GM12873 (cell line): ENCODE measurements around the gene SLC2A4RG.

Source experiments
- TF ChIP-seq, protein P1 (sequence below): IDR thresholded peaks from 2 replicates; pipeline ENCODE4 v1.5.1; 2012; ENCODE audit warnings: low read depth, mild to moderate bottlenecking, moderate library complexity, low read length, control low read depth; ENCODE audit not compliant: insufficient read depth; ENCODE audit errors: missing control alignments

Gene SLC2A4RG

DNA sequence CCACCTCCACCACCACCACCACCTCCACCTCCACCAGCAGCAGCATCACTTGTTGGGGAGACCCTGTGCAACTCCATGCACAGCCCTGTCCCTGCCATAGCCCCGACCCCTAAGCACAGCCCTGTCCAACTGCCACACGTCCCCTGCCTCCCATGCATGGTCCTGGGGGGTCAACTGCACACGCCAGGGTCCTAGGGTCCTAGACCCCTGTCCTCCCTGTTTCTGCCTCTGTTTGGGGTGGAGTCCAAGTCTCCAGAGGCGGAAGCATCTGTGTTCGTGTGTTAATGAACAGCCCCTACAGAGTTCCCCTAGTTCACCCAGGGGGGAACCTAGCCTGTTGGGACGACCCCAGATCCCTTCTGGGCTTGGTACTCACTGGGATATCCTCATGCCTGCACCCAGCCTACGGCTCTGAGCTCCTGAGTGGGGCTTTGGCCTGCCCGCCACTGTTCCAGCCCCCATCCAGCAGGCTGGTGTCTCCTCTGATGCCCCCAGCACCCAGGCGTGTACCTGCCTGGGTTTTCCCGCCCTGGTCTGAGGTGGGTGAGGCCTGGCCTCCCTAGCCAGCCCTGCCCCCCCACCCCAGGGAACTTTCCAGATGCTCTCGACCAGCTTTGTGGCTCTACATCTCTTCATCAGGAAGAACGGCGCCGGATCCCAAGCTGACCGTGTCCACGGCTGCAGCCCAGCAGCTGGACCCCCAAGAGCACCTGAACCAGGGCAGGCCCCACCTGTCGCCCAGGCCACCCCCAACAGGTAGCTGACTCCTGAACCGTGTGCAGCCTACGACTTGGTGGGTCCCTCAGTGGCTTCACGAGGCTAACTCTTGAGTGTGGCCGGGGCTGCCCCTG, 45.6 kb upstream of the SLC2A4RG start:
- TF ChIP-seq, protein P1, sequence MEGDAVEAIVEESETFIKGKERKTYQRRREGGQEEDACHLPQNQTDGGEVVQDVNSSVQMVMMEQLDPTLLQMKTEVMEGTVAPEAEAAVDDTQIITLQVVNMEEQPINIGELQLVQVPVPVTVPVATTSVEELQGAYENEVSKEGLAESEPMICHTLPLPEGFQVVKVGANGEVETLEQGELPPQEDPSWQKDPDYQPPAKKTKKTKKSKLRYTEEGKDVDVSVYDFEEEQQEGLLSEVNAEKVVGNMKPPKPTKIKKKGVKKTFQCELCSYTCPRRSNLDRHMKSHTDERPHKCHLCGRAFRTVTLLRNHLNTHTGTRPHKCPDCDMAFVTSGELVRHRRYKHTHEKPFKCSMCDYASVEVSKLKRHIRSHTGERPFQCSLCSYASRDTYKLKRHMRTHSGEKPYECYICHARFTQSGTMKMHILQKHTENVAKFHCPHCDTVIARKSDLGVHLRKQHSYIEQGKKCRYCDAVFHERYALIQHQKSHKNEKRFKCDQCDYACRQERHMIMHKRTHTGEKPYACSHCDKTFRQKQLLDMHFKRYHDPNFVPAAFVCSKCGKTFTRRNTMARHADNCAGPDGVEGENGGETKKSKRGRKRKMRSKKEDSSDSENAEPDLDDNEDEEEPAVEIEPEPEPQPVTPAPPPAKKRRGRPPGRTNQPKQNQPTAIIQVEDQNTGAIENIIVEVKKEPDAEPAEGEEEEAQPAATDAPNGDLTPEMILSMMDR, result no peak

DNA sequence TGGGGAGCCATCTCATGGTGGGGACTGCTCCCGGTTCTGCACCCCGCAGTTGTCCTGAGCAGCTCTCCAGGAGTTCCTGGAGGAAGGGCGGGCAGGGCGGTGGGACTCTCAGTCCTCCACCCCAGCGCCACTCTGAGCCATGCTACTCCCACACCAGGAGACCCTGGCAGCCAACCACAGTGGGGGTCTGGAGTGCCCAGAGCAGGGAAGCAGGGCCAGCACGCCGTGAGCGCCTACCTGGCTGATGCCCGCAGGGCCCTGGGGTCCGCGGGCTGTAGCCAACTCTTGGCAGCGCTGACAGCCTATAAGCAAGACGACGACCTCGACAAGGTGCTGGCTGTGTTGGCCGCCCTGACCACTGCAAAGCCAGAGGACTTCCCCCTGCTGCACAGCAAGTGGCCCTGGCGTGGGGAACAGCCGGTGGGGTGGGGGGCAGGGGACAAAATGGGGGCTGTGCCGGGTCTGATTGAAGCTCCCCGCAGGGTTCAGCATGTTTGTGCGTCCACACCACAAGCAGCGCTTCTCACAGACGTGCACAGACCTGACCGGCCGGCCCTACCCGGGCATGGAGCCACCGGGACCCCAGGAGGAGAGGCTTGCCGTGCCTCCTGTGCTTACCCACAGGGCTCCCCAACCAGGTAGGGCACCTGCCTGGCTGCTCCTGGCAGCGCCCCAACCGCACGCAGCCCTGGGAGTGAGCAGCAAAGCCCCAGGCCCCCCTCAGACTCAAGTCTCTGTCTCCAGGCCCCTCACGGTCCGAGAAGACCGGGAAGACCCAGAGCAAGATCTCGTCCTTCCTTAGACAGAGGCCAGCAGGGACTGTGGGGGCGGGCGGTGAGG, 44.8 kb upstream of the SLC2A4RG start:
- TF ChIP-seq, protein P1, result no peak

DNA sequence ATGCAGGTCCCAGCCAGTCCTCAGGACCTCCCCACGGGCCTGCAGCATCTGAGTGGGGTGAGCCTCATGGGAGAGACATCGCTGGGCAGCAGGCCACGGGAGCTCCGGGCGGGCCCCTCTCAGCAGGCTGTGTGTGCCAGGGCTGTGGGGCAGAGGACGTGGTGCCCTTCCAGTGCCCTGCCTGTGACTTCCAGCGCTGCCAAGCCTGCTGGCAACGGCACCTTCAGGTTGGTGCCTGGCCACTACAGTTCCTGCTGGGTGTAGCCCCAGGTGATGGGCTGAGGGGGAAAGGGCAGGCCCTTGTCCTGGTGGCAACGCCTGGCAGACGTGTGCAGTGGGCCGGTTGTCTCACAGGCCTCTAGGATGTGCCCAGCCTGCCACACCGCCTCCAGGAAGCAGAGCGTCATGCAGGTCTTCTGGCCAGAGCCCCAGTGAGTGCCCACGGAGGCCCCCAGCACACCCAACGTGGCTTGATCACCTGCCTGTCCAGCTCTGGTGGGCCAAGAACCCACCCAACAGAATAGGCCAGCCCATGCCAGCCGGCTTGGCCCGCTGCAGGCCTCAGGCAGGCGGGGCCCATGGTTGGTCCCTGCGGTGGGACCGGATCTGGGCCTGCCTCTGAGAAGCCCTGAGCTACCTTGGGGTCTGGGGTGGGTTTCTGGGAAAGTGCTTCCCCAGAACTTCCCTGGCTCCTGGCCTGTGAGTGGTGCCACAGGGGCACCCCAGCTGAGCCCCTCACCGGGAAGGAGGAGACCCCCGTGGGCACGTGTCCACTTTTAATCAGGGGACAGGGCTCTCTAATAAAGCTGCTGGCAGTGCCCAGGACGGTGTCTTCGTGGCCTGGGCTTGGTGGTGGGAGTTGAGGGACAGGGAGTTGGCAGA, 43.9 kb upstream of the SLC2A4RG start:
- TF ChIP-seq, protein P1, result no peak

DNA sequence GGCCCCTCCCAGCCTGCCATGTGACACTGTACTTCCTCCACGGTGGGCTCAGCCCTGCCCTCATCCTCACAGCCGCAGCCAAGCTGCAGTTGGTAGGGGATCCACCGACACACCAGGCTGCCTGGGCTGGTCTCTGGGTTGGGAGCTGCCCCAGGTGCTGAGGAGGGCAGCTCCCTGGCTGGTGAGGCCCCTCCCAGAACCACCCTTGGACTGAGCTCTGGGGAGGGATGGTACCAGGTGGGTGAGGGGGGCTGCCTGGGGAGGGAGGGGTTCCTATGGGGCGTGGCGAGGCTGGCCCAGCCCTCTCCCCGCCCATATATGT, 43.3 kb upstream of the SLC2A4RG start:
- TF ChIP-seq, protein P1, result no peak

DNA sequence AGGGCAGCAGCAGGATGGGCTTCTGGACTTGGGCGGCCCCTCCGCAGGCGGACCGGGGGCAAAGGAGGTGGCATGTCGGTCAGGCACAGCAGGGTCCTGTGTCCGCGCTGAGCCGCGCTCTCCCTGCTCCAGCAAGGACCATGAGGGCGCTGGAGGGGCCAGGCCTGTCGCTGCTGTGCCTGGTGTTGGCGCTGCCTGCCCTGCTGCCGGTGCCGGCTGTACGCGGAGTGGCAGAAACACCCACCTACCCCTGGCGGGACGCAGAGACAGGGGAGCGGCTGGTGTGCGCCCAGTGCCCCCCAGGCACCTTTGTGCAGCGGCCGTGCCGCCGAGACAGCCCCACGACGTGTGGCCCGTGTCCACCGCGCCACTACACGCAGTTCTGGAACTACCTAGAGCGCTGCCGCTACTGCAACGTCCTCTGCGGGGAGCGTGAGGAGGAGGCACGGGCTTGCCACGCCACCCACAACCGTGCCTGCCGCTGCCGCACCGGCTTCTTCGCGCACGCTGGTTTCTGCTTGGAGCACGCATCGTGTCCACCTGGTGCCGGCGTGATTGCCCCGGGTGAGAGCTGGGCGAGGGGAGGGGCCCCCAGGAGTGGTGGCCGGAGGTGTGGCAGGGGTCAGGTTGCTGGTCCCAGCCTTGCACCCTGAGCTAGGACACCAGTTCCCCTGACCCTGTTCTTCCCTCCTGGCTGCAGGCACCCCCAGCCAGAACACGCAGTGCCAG, 42.8 kb upstream of the SLC2A4RG start, which contains the start of gene TNFRSF6B:
TSS of gene TNFRSF6B (plus strand) at position 25 of the 729 bp plus-strand sequence. CDS start at position 141, 116 bp downstream.
- TF ChIP-seq, protein P1, result no peak

DNA sequence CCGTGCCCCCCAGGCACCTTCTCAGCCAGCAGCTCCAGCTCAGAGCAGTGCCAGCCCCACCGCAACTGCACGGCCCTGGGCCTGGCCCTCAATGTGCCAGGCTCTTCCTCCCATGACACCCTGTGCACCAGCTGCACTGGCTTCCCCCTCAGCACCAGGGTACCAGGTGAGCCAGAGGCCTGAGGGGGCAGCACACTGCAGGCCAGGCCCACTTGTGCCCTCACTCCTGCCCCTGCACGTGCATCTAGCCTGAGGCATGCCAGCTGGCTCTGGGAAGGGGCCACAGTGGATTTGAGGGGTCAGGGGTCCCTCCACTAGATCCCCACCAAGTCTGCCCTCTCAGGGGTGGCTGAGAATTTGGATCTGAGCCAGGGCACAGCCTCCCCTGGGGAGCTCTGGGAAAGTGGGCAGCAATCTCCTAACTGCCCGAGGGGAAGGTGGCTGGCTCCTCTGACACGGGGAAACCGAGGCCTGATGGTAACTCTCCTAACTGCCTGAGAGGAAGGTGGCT, 42.2 kb upstream of the SLC2A4RG start:
- TF ChIP-seq, protein P1, result no peak
